Kidney (tissue), 14 donors: ENCODE data around the gene ISL2. TPM values are rescaled to one million over a fixed set of nuclear protein-coding genes. Genes with fewer than 3 reads are reported as not detected.

Experiments used
- DNase-seq, 5 donors: peaks; one replicate each; pipeline ENCODE4 v3.0.0-alpha.2; 2013 to 2020
- FAIRE-seq: peaks from 2 replicates; lab custom pipeline; 2012; peaks lifted over from hg19 to GRCh38; lab: Jason Lieb, UNC
- H3K27ac ChIP-seq, 2 donors: one replicate each; pipeline ENCODE4 v1.7.0; 2013; ENCODE audit warnings: low read depth in 2 of 2, low read length in 2 of 2, inconsistent platforms in 1 of 2
- H3K27me3 ChIP-seq: one replicate; pipeline ENCODE4 v1.7.1; 2013; ENCODE audit warnings: low read length, inconsistent platforms; ENCODE audit not compliant: control insufficient read depth, insufficient read depth
- H3K36me3 ChIP-seq, 3 donors: one replicate each; pipeline versions ENCODE4 v1.7.0 to v1.7.1; 2013; ENCODE audit warnings: low read length in 3 of 3, control low read depth in 1 of 3, inconsistent platforms in 1 of 3; ENCODE audit not compliant: insufficient read depth in 3 of 3, control insufficient read depth in 2 of 3
- H3K4me1 ChIP-seq, 3 donors: one replicate each; pipeline versions ENCODE4 v1.7.0 to v1.7.1; 2013; ENCODE audit warnings: low read length in 3 of 3, inconsistent platforms in 1 of 3, low read depth in 1 of 3; ENCODE audit not compliant: control insufficient read depth in 2 of 3, insufficient read depth in 2 of 3
- H3K4me3 ChIP-seq, 3 donors: one replicate each; pipeline versions ENCODE4 v1.7.0 to v1.8.1; 2013; ENCODE audit warnings: low read length in 3 of 3, control low read depth in 1 of 3, inconsistent platforms in 1 of 3
- H3K9ac ChIP-seq, 3 donors: one replicate each; pipeline versions ENCODE4 v1.7.0 to v1.7.1; 2013; ENCODE audit warnings: low read length in 3 of 3, control low read depth in 1 of 3, inconsistent platforms in 1 of 3
- H3K9me3 ChIP-seq, 3 donors: one replicate each; pipeline versions ENCODE4 v1.7.0 to v1.7.1; 2013; ENCODE audit warnings: low read length in 3 of 3, control low read depth in 1 of 3, inconsistent platforms in 1 of 3; ENCODE audit not compliant: control insufficient read depth in 2 of 3, insufficient read depth in 1 of 3
- intact Hi-C: fragments of 100-400 bp; cut with DNase I; formaldehyde crosslinking; loops from one replicate; pipeline ENCODE4 v1.11.1; 2022
- polyA plus RNA-seq: library from polyadenylated mRNA; stranded (reverse); fragments of 350-450 nt; fragmentation: Illumina TruSeq; extraction: RNeasy Lipid Tissue Mini Kit (QIAGEN cat#74804); gene quantifications from one replicate; pipeline ENCODE4 v1.2.3, GENCODE V29; 2014; ENCODE audit warnings: low read depth, low replicate concordance; ENCODE audit not compliant: insufficient read depth
- total RNA-seq: library from RNA; stranded (reverse); fragmentation: NEBNext Ultra II Directional; extraction: Animal tissue kit (Norgen Biotek cat#: 25700); gene quantifications from one replicate; pipeline ENCODE4 v1.2.1, GENCODE V29; 2021
- TF ChIP-seq, protein P1 (sequence below): IDR thresholded peaks from 3 replicates; pipeline ENCODE4 v1.5.1; 2012; ENCODE audit warnings: mild to moderate bottlenecking, moderate library complexity, borderline replicate concordance; ENCODE audit not compliant: insufficient read depth; ENCODE audit errors: extremely low read depth
- donor health status: control.
- donor health status: control.
- donor health status: control.
- donor health status: control.
- donor health status: control.
- donor health status: DM: yes; HTN: yes; CAD: no.
- donor health status: Normal renal cell carcinoma (clear cell type).

ISL2 gene
- total and polyA plus RNA-seq, 2 donors from 2014 or later = 0.44 TPM; not detected in 1

DNA sequence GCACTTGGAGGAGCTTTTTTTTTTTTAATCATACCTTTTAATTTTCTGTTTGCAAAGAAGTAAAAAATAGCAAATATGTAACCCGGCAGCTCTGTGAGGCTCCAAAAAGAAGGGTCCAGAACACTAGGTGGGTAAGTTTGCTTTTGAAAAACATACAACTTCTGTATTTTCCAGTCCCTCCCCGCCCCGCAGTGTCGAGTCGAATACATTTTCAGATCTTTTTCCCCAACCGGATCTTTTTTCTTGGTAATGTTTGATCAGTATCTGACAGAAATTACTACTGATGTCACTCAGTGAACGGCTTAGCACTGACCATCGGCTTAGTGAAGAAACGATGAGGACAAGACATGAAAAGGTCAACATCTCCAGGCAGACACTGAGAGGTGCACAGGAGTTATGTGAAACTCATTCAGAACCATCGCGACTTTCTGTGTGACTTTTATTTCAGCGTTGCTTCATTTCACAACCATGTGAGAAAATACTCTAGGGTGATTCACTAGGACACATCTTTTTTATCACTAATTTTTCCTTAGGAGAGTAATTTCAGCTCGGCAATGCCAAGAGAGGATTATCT is 11.0 kb downstream of the ISL2 start:
- H3K4me1 ChIP-seq = no peaks in the 10 kb centered on the region
- FAIRE-seq = no peak

DNA sequence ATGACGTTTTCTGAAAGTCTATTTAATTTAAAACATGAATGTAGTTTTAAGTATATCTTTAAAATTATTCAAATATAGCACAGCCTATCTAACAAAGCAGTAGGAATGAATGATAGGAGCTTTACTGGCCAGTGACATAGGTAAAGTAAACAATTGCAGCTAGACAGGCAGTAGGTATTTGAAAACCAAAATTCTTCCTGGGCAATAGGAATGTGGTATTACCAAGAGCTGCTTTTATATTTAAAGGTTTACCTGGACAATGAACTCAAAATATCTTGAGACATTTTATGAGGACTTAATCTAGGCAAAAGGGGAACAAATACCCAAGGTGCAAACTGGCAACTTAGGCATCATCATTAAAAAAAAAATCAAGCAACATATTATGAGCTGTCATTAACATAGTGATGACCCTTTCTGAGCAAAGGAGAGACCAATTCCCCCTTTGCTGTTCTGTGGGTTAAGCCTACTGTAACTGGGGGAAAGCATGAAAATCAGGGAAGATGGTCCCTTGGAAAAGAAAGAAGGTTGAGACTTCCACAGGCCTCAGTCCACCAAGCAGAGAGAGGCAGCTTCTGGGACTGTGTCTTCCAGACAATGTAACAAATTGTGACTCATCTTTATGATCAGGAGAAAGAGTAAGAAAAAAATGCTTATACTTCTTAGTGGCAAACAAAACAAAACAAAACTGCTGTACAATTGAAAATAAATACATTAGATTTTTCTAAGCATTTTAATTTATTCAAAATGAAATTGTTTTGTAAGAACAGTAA is 12.9 kb downstream of the ISL2 start:
- H3K9me3 ChIP-seq = peaks cover 0 to 5% (median 0%) of the 10 kb centered on the region in 3 donors
- DNase-seq = no peak
- no peaks in the 10 kb centered on the region for H3K36me3 ChIP-seq
- H3K27ac ChIP-seq = no peak overlapping the region
- no peak overlapping the region for H3K9ac ChIP-seq
- no peak overlapping the region for H3K4me3 ChIP-seq
- intact Hi-C loops = no loop called here
- no peaks in the 10 kb centered on the region for H3K4me1 ChIP-seq
- peaks cover 35% of the 10 kb centered on the region for H3K27me3 ChIP-seq
- no peak for FAIRE-seq
- TF ChIP-seq, protein P1, sequence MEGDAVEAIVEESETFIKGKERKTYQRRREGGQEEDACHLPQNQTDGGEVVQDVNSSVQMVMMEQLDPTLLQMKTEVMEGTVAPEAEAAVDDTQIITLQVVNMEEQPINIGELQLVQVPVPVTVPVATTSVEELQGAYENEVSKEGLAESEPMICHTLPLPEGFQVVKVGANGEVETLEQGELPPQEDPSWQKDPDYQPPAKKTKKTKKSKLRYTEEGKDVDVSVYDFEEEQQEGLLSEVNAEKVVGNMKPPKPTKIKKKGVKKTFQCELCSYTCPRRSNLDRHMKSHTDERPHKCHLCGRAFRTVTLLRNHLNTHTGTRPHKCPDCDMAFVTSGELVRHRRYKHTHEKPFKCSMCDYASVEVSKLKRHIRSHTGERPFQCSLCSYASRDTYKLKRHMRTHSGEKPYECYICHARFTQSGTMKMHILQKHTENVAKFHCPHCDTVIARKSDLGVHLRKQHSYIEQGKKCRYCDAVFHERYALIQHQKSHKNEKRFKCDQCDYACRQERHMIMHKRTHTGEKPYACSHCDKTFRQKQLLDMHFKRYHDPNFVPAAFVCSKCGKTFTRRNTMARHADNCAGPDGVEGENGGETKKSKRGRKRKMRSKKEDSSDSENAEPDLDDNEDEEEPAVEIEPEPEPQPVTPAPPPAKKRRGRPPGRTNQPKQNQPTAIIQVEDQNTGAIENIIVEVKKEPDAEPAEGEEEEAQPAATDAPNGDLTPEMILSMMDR = no peak

More for the DNA sequence above, 11.0 kb downstream of the ISL2 start:
- Histone ChIP-seq H3K4me3 (no peak overlapping the region), H3K9me3 (peaks cover 0 to 5% (median 0%) of the 10 kb centered on the region in 3 donors), H3K27ac (no peak overlapping the region), H3K27me3 (peaks cover 47% of the 10 kb centered on the region), H3K36me3 (no peaks in the 10 kb centered on the region), H3K9ac (no peak overlapping the region)
- DNase-seq = peak in 1 of 5 donors; percentile 58
- intact Hi-C loops = no loop called here
- TF ChIP-seq, protein P1 = no peak

DNA sequence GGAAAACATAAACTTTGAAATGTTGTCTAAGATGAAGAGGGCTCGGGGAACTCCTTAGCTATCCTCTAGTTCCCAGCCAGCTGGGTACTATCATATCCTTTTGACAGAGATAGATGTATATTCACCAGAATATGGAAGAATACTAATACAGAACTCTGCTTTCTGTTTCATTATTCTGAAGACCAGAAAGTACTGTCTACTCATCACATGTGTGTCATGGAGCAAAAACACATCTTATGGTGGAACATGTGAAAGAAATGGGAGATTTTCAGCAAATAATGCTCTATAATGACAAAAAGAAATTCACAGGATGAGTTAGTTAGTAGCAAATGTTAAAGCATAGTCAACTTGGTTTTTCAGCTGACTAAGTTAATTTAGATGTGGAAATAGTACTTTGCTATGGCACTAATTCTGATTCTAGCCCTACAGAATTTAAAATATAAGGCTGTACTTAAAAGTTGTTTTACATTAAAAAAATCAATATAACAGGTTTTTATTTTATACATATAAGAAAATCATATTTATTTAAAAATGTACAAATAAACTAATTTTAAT is 16.5 kb downstream of the ISL2 start:
- H3K9me3 ChIP-seq = no peaks in the 10 kb centered on the region
- TF ChIP-seq, protein P1 = no peak
- no peak overlapping the region for H3K9ac ChIP-seq
- DNase-seq = no peak
- H3K36me3 ChIP-seq = no peaks in the 10 kb centered on the region
- H3K4me3 ChIP-seq = no peak overlapping the region
- no peak for FAIRE-seq
- H3K27me3 ChIP-seq = peaks cover 10% of the 10 kb centered on the region
- H3K27ac ChIP-seq = no peak overlapping the region
- intact Hi-C loops = no loop called here
- H3K4me1 ChIP-seq = no peaks in the 10 kb centered on the region
